HG03060 (cell line): ENCODE results near the gene FBXO10.
"Not testable (repeated sequence)": the region's sequence is repeated elsewhere in the genome, so short reads cannot be mapped to it uniquely, and the experiment has no call there.

Experiments used
- ATAC-seq: cut with Tn5 transposase; IDR thresholded peaks from one replicate; pipeline ENCODE4 v1.9.1; 2021; ENCODE audit warnings: low read depth, moderate number of reproducible peaks; ENCODE audit not compliant: unreplicated experiment

FBXO10 gene

GRCh38 chr9:37485389-37486255, 90.6 kb downstream of the FBXO10 start, which contains the start of gene POLR1E:
Gene POLR1E (plus strand): TSS chr9:37485948. CDS start chr9:37486048, 100 bp downstream.
- peak; percentile 96 for ATAC-seq

- ATAC-seq: no peak
Observed at GRCh38 chr9:37480759-37481158, 95.4 kb downstream of the FBXO10 start.

DNA sequence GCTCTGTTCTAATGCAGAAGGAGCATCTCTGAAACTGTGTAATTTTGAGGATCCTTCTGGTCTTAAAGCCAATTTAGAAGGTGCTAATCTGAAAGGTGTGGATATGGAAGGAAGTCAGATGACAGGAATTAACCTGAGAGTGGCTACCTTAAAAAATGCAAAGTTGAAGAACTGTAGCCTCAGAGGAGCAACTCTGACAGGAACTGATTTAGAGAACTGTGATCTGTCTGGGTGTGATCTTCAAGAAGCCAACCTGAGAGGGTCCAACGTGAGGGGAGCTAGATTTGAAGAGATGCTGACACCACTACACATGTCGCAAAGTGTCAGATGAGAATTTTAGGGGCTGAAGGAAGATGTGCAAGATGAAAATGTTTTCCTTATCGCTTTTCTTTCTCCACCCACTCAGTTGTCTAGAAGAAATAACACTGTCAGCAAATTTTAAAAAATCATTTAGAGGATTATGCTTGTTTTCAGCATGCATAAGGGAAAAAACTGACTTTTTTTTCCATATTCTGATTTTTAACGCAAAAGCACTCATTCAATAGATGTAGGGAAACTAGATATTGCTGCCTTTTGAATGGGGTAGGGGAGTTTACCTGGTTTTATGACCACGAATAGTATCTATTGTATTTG, 98.1 kb downstream of the FBXO10 start:
- not testable (repeated sequence) for ATAC-seq

- ATAC-seq: not testable (repeated sequence)
Observed at GRCh38 chr9:37477443-37477842, 98.7 kb downstream of the FBXO10 start.

GRCh38 chr9:37476930-37477329, 99.2 kb downstream of the FBXO10 start:
- no peak for ATAC-seq

- no peak for ATAC-seq
Observed at GRCh38 chr9:37474438-37474837, 101.7 kb downstream of the FBXO10 start.

DNA sequence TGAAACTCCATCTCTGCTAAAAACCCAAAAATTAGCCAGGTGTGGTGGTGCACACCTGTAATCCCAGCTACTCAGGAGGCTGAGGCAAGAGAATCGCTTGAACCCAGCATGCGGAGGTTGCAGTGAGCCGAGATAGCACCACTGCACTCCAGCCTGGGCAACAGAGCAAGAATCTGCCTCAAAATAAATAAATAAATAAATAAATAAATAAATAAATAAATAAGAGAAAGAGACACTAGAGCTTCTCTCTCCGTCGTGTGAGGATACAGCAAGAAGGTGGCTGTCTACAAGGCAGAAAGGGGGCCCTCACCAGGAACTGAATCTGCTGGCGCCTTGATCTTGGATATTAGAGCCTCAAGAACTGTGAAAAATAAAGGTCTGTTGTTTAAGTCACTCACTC, 102.2 kb downstream of the FBXO10 start:
- not testable (repeated sequence) for ATAC-seq

DNA sequence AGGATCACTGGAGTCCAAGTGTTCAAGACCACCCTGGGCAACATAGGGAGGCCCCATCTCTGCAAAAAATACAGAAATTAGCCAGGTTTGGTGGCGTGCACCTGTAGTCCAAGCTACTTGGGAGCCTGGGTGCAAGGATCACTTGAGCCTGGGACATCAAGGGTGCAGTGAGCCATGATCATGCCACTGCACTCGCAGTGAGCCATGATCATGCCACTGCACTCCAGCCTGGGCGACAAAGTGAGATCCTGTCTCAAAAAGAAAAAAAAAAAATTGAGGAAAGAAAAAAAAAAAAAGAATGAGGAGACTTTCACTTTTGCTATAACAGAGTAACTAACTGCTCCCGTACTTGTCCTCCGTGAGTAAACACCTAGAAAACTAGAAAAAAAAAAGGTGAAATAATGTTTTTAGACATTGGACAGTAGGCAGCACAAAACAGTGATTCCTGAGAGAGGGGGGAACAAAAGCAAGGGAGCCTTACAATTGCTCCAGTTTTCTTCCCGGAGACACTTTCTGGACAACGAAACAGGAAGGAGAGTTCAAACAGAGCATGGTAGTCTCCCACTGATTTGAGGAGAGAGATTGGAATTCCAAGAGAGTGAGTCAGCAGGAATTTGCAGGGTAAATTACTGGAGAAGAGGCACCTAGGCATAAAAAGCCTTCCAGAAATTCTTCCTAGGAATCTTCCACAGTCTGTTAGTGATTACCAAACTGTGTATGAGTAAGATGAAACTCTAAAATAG, 104.1 kb downstream of the FBXO10 start:
- no peak for ATAC-seq

DNA sequence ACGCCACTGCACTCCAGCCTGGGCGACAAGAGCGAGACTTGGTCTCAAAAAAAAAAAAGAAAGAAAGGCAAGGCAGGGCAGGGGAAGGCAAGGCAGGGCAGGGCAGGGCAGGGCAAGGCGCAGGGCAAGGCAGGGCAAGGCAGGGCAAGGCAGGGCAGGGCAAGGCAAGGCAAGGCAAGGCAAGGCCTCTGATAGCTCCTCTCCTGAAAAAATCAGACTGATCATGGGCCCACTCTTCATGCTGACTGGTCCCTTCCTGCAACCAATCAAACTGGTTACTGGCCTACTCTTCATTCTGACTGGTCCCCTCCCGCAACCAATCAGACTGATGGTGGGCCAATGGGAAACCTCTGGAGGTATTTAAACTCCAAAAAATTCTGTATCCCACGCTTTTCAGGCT, 107.6 kb downstream of the FBXO10 start:
- ATAC-seq: no peak

DNA sequence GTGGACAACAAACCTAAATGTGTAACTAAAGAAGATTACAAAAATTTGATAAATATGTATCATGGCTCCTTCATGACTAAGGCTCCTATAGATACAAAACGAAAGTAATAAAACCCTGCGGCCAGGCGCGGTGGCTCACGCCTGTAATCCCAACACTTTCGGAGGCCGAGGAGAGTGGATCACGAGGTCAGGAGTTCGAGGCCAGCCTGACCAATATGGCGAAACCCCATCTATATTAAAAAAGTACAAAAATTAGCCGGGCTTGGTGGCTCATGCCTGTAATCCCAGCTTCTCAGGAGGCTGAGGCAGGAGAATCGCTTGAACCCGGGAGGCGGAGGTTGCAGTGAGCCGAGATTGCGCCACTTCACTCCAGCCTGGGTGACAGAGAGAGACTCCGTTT, 108.7 kb downstream of the FBXO10 start:
- not testable (repeated sequence) for ATAC-seq

DNA sequence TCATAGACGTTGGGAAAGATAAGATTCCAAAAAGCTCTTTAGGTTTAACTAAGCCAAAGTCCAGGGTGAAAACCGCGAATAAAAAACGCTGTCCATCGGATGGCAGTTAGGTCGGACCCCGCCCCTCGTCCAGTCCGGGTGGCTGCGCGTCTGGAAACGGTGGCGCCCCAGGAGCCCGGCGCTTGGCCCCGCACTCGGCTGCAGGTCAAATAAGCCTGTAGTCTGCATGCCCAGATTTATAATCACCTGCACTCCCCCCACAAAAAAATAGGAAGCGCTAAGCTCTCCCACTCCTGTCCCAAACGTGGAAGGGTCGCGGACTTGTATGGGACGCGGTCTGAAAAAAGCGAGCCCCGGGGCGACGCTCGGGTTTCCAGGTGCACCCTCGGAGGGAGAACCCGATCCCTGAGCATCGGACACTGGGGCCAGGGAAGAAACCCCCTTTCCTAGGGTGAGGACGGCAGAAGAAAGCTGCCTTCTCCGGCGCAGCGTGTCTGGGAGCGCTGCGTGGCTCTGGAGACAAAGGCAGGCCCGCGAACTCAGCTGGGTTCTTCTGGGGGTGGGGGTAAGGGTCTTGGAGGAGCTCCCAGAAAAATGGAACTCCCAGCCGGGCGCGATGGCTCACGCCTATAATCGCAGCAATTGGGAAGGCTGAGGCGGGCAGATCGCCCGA, 110.0 kb downstream of the FBXO10 start:
- ATAC-seq: peak; percentile 2

DNA sequence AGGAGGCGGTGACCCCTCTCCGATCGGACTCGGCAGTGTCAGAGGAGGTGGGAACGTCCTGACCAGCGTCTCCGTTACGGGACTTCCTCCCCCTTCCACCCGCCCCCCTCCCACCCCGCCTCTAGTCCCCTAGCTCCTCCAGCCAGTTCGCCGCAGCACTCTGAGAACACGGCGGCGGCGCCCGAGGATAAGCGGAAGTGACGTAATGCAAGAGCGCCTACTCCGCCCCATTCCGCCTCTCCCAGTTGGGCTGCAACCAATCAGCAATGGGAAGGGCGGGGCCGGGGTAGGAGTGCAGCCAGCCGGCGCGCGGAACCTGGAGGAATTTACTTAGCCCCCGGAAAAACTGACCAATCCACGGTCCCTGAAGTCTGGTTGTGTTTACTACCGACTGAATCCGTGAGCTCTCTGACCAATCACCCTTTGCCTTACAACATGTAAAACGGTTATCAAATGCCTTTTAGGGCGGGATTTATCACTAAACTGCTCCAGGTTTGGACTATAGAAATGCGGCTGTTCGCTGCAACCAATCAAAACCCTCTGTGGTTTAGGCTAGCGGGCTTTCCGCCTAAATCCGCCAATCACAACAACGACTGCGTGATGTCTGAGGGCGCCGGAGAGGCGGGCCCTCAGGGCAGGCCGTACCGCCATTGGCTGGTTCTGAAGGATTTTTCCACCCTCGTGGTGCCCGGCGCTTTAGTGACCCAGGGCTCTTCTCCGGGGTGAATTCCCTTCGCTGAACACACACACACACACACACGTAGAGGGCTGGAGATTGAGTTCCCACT, 110.7 kb downstream of the FBXO10 start, which contains the start of gene ZBTB5:
Gene ZBTB5, minus strand, starts transcription at position 202 of the 788 bp plus-strand sequence. CDS start 22,899 bp downstream, outside the sequence.
- peak; percentile 81 for ATAC-seq

GRCh38 chr9:37464426-37465248, 111.5 kb downstream of the FBXO10 start:
- ATAC-seq: peak; percentile 10

GRCh38 chr9:37464006-37464405, 112.2 kb downstream of the FBXO10 start:
- ATAC-seq: no peak
